PC-3 (cell line): ENCODE results near the gene PRKCQ. TPM values are rescaled to one million over a fixed set of nuclear protein-coding genes. Genes with fewer than 3 reads are reported as not detected.

ENCODE experiments used
- ATAC-seq: fragments of 200-7000 bp; cut with Tn5 transposase; 2 replicates; pipeline ENCODE4 v1.9.1; 2020; ENCODE audit warnings: mild to moderate bottlenecking, moderate library complexity
- BruUV-seq: library from RNA; stranded (reverse); fragments of 400-500 nt; replicated peaks from 2 replicates; lab custom pipeline; 2021; lab: Mats Ljungman, UMichigan
- CTCF ChIA-PET: fragments of 300-600 bp; sonication (Branson Sonifier 250); formaldehyde crosslinking; loops from one replicate; lab custom pipeline; 2022; ENCODE audit warnings: antibody characterized with exemption; lab: Charles Lee
- POLR2A ChIA-PET: fragments of 300-600 bp; sonication (Branson Sonifier 250); formaldehyde crosslinking; loops from one replicate; lab custom pipeline; 2022; ENCODE audit warnings: antibody characterized with exemption; ENCODE audit not compliant: unreplicated experiment; lab: Charles Lee
- DNase-seq: peaks from one replicate; pipeline ENCODE4 v3.0.0-alpha.2; 2015
- H2AFZ ChIP-seq: fragments of 300-600 bp; sonication (generic); 2 replicates; pipeline ENCODE4 v1.6.0; 2016; ENCODE audit warnings: antibody characterized with exemption, low read length
- H3F3A ChIP-seq: fragments of 300-600 bp; sonication (generic); one replicate; pipeline ENCODE4 v1.6.0; 2017; ENCODE audit warnings: antibody characterized with exemption, low read length, control low read depth, mild to moderate bottlenecking; ENCODE audit not compliant: unreplicated experiment
- H3K27ac ChIP-seq: fragments of 300-600 bp; sonication (generic); 2 replicates; pipeline ENCODE4 v1.5.1; 2016; ENCODE audit warnings: mild to moderate bottlenecking, low read length
- H3K27me3 ChIP-seq: fragments of 300-600 bp; sonication (generic); 2 replicates; pipeline ENCODE4 v1.6.1; 2016; ENCODE audit warnings: low read length, mixed read lengths
- H3K36me3 ChIP-seq: fragments of 300-600 bp; sonication (generic); 2 replicates; pipeline ENCODE4 v1.6.1; 2016; ENCODE audit warnings: low read depth, mixed run types, low read length, mixed read lengths
- H3K4me1 ChIP-seq: fragments of 300-600 bp; sonication (generic); 2 replicates; pipeline ENCODE4 v1.5.1; 2016; ENCODE audit warnings: low read length; ENCODE audit not compliant: insufficient read depth
- H3K4me2 ChIP-seq: fragments of 300-600 bp; sonication (generic); 2 replicates; pipeline ENCODE4 v1.6.0; 2016; ENCODE audit warnings: low read length
- H3K4me3 ChIP-seq: fragments of 300-600 bp; sonication (generic); 2 replicates; pipeline ENCODE4 v1.5.1; 2016; ENCODE audit warnings: mild to moderate bottlenecking, low read length, mixed read lengths
- H3K79me2 ChIP-seq: fragments of 300-600 bp; sonication (generic); 2 replicates; pipeline ENCODE4 v1.6.1; 2017; ENCODE audit warnings: low read length, mixed read lengths
- H3K9ac ChIP-seq: fragments of 300-600 bp; sonication (generic); 2 replicates; pipeline ENCODE4 v1.6.0; 2016; ENCODE audit warnings: mild to moderate bottlenecking, low read length
- H3K9me2 ChIP-seq: fragments of 300-600 bp; sonication (generic); replicated peaks from 2 replicates; pipeline ENCODE4 v1.6.1; 2016; ENCODE audit warnings: mixed run types, low read length, mixed read lengths
- H3K9me3 ChIP-seq: fragments of 300-600 bp; sonication (generic); 2 replicates; pipeline ENCODE4 v1.6.1; 2016; ENCODE audit warnings: low read length, mixed read lengths
- H4K20me1 ChIP-seq: fragments of 300-600 bp; sonication (generic); 2 replicates; pipeline ENCODE4 v1.6.1; 2016; ENCODE audit warnings: low read length, mixed read lengths
- EZH2 ChIP-seq: fragments of 300-600 bp; sonication (generic); IDR thresholded peaks from one replicate; pipeline ENCODE4 v1.6.1; 2017; ENCODE audit warnings: antibody characterized with exemption, mild to moderate bottlenecking, low read length; ENCODE audit not compliant: unreplicated experiment
- EZH2phosphoT487 ChIP-seq: fragments of 300-600 bp; sonication (generic); IDR thresholded peaks from 2 replicates; pipeline ENCODE4 v1.6.1; 2018; ENCODE audit warnings: mild to moderate bottlenecking, antibody characterized with exemption, low read length, borderline replicate concordance
- intact Hi-C: fragments of 100-400 bp; cut with micrococcal nuclease; formaldehyde crosslinking; loops from 2 replicates; pipeline ENCODE4 v1.9.0; 2023
- total RNA-seq: library from RNA; depleted of rRNA; stranded (reverse); fragments of >200 nt; gene quantifications from 2 replicates; pipeline ENCODE4 v1.2.3, GENCODE V29; 2014
- TF ChIP-seq, protein P1 (sequence below): fragments of 300-600 bp; sonication (generic); conservative IDR thresholded peaks from 2 replicates; pipeline ENCODE4 v1.5.1; 2017; ENCODE audit warnings: antibody characterized with exemption, low read depth, mild to moderate bottlenecking, low read length

The PRKCQ gene
- total RNA-seq, 1 experiment from 2014 or later: not detected

DNA sequence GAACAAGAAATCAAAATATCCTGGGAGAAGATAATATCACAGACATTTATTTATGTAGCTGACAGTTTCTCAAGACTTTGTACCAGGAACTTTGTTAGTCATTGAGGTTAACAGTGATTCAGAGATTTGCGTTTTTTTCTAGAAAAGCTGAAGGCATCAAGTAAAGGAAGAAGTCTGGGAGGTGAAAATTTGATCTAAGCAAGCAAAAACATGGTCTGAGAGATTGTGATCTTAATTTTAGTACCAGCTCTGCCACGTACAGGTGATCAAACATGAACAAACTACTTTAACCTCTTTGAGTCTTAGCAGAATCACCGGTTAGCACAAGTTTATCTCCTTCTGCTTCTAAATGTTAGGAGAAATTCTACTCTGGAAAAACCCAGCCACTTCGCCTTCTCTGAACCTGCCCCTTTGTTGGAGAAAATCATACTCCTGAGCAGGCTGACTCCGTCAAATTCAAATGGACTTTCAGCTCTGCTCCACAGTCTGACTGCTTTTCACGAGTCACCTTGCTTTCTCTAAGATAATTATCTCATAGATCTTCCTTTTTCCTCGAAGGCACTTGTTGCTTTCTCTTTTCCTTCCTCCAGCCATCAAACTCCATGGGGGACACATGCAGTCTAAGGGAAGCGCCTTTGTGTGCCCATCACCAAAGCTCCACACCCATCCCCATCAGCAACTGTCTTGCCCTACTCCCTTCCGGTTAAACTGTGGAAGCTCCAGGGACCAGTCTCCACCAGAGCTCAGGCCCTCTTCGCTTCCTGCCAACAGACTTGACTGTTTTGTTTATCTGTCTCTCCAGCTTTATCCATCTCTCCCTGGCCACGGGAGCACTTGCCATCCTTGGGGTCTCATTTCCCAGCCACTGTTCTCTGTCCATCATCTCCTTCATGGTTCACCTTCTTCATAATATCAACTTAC, 86.3 kb downstream of the PRKCQ start:
- intact Hi-C loops: no loop called here
- Histone ChIP-seq H3F3A (no peaks in the 10 kb centered on the region), H3K9ac (no peak overlapping the region), H3K79me2 (no peaks in the 10 kb centered on the region), H3K27me3 (peaks cover 84% of the 10 kb centered on the region), H3K9me3 (no peaks in the 10 kb centered on the region), H3K9me2 (no peaks in the 10 kb centered on the region), H3K4me1 (no peaks in the 10 kb centered on the region), H4K20me1 (no peaks in the 10 kb centered on the region), H3K36me3 (no peaks in the 10 kb centered on the region), H3K4me3 (no peak overlapping the region), H3K27ac (no peak overlapping the region), H2AFZ (no peak overlapping the region), H3K4me2 (no peak overlapping the region)
- CTCF ChIA-PET: no interaction called here
- no peak for DNase-seq
- POLR2A ChIA-PET: no interaction called here
- no peak for ATAC-seq
- BruUV-seq: no TSS peak
- TF ChIP-seq, protein P1, sequence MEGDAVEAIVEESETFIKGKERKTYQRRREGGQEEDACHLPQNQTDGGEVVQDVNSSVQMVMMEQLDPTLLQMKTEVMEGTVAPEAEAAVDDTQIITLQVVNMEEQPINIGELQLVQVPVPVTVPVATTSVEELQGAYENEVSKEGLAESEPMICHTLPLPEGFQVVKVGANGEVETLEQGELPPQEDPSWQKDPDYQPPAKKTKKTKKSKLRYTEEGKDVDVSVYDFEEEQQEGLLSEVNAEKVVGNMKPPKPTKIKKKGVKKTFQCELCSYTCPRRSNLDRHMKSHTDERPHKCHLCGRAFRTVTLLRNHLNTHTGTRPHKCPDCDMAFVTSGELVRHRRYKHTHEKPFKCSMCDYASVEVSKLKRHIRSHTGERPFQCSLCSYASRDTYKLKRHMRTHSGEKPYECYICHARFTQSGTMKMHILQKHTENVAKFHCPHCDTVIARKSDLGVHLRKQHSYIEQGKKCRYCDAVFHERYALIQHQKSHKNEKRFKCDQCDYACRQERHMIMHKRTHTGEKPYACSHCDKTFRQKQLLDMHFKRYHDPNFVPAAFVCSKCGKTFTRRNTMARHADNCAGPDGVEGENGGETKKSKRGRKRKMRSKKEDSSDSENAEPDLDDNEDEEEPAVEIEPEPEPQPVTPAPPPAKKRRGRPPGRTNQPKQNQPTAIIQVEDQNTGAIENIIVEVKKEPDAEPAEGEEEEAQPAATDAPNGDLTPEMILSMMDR: no peak
- TF ChIP-seq EZH2phosphoT487 (no peak), EZH2 (no peak)

- H3K4me2 ChIP-seq: no peak overlapping the region
- no peaks in the 10 kb centered on the region for H3K9me2 ChIP-seq
- ATAC-seq: no peak
- H3K36me3 ChIP-seq: no peaks in the 10 kb centered on the region
- no peak overlapping the region for H3K27ac ChIP-seq
- no peaks in the 10 kb centered on the region for H3K79me2 ChIP-seq
- no peaks in the 10 kb centered on the region for H3K4me1 ChIP-seq
- H2AFZ ChIP-seq: no peak overlapping the region
- ChIA-PET CTCF (no interaction called here), POLR2A (no interaction called here)
- no peaks in the 10 kb centered on the region for H4K20me1 ChIP-seq
- no peak overlapping the region for H3K4me3 ChIP-seq
- H3F3A ChIP-seq: no peaks in the 10 kb centered on the region
- TF ChIP-seq EZH2 (no peak), EZH2phosphoT487 (no peak)
- TF ChIP-seq, protein P1: no peak
- H3K9me3 ChIP-seq: no peaks in the 10 kb centered on the region
- H3K9ac ChIP-seq: no peak overlapping the region
- peaks cover 79% of the 10 kb centered on the region for H3K27me3 ChIP-seq
- intact Hi-C loops: no loop called here
- no TSS peak for BruUV-seq
- DNase-seq: no peak
These were observed 87.2 kb downstream of the PRKCQ start for GRCh38 chr10:6492896-6493295.
